ENCODE results near the gene TFPI.
"Not testable (repeated sequence)": the region's sequence is repeated elsewhere in the genome, so short reads cannot be mapped to it uniquely, and the experiment has no call there.

TFPI gene

DNA sequence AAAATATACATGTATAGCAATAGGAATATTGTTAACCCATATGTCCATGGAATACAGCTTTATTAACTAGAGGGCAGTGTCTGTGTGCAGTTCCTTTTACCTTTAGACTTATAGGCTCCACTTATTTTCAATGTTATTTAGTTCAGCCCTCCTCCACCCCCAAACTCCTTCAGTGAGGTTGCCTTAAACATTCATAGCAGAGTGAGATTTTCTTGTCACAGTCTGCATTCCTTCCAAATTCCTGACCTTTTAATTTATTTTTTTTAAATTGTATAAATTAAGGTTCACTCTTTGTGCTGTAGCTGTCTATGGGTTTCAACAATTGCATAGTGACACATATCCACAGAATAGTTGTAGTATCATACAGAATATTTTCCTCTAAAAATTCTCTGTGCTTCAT is 30.9 kb downstream of the TFPI start:
- H3K4me1 ChIP-seq (ENCODE audit: control insufficient read depth, insufficient read depth, low read depth, low read length): no peaks in the 10 kb centered on the region
- no peaks in the 10 kb centered on the region for H3K27me3 ChIP-seq (ENCODE audit: control insufficient read depth in 1 of 2, insufficient read depth in 1 of 2, low read length in 2 of 2)
- H3K18ac ChIP-seq (ENCODE audit: low read depth in 1 of 2, low read length in 2 of 2): no peak overlapping the region
- H3K79me1 ChIP-seq (replicated peaks; ENCODE audit: low read length, poor library complexity, severe bottlenecking): peaks cover 9% of the 10 kb centered on the region
- no peak overlapping the region for H2BK12ac ChIP-seq (ENCODE audit: low read length in 2 of 2)
- no peak overlapping the region for H2BK120ac ChIP-seq (ENCODE audit: low read depth, low read length)
- DNase-seq: no peak
- H3K4ac ChIP-seq (ENCODE audit: low read depth in 1 of 2, low read length in 2 of 2): no peak overlapping the region
- H3K4me2 ChIP-seq (ENCODE audit: low read length, poor library complexity, severe bottlenecking): no peak overlapping the region
- peaks cover under 1% of the 10 kb centered on the region for H3K9me3 ChIP-seq (ENCODE audit: control insufficient read depth, low read length)
- H4K91ac ChIP-seq (ENCODE audit: low read length): no peak overlapping the region
- H3K9ac ChIP-seq (ENCODE audit: low read length): no peak overlapping the region
- H2AFZ ChIP-seq (ENCODE audit: low read depth, low read length): no peak overlapping the region
- no peak overlapping the region for H3K23ac ChIP-seq (ENCODE audit: low read length in 2 of 2)
- no peak overlapping the region for H4K8ac ChIP-seq (ENCODE audit: low read length)
- no peak overlapping the region for H3K27ac ChIP-seq (ENCODE audit: low read length, poor library complexity, severe bottlenecking)
- H3K4me3 ChIP-seq (ENCODE audit: insufficient read depth in 1 of 2, low read depth in 1 of 2, low read length in 2 of 2): no peak overlapping the region
- H2BK15ac ChIP-seq (ENCODE audit: low read depth, poor library complexity, severe bottlenecking): no peak overlapping the region
- H3K36me3 ChIP-seq (ENCODE audit: control insufficient read depth in 1 of 2, insufficient read depth in 2 of 2, low read depth in 1 of 2, low read length in 2 of 2): peaks cover 16 to 38% of the 10 kb centered on the region in 2 experiments
- H2BK5ac ChIP-seq (ENCODE audit: low read depth, low read length, poor library complexity, severe bottlenecking): no peak overlapping the region
- no peak overlapping the region for H3K14ac ChIP-seq (ENCODE audit: low read length in 2 of 2)
- H2AK5ac ChIP-seq (ENCODE audit: low read length, severe bottlenecking): no peak overlapping the region

DNA sequence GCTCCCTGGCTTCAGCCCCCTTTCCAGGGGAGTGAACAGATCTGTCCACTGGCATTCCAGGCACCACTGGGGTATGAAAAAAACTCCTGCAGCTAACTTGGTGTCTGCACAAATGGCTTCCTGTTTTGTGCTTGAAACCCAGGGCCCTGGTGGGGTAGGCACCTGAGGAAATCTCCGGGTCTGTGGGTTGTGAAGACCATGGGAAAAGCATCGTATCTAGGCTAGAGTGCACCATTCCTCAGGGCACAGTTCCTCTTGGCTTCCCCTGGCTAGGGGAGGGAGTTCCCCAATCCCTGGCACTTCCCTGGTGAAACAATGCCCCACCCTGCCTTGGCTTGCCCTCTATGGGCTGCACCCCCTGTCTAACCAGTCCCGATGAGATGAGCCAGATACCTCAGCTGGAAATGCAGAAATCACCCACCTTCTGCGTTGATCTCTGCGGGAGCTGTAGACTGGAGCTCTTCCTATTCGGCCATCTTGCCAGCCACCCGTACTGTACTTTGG is 34.1 kb downstream of the TFPI start:
- Histone ChIP-seq H3K36me3 (ENCODE audit: control insufficient read depth in 1 of 2, insufficient read depth in 2 of 2, low read depth in 1 of 2, low read length in 2 of 2) (peaks cover 16 to 38% of the 10 kb centered on the region in 2 experiments), H3K4me1 (ENCODE audit: control insufficient read depth, insufficient read depth, low read depth, low read length) (no peaks in the 10 kb centered on the region), H2AK5ac (ENCODE audit: low read length, severe bottlenecking) (no peak overlapping the region), H2BK15ac (ENCODE audit: low read depth, poor library complexity, severe bottlenecking) (no peak overlapping the region), H3K9me3 (ENCODE audit: control insufficient read depth, low read length) (peaks cover 12% of the 10 kb centered on the region), H3K79me1 (replicated peaks; ENCODE audit: low read length, poor library complexity, severe bottlenecking) (peaks cover 10% of the 10 kb centered on the region), H2BK12ac (ENCODE audit: low read length in 2 of 2) (no peak overlapping the region), H3K4me3 (ENCODE audit: insufficient read depth in 1 of 2, low read depth in 1 of 2, low read length in 2 of 2) (no peak overlapping the region), H4K8ac (ENCODE audit: low read length) (peak overlapping the region; percentile 69), H2AFZ (ENCODE audit: low read depth, low read length) (no peak overlapping the region), H2BK120ac (ENCODE audit: low read depth, low read length) (no peak overlapping the region), H3K4ac (ENCODE audit: low read depth in 1 of 2, low read length in 2 of 2) (no peak overlapping the region), H3K27me3 (ENCODE audit: control insufficient read depth in 1 of 2, insufficient read depth in 1 of 2, low read length in 2 of 2) (no peaks in the 10 kb centered on the region), H3K4me2 (ENCODE audit: low read length, poor library complexity, severe bottlenecking) (no peak overlapping the region), H2BK5ac (ENCODE audit: low read depth, low read length, poor library complexity, severe bottlenecking) (no peak overlapping the region), H4K91ac (ENCODE audit: low read length) (no peak overlapping the region), H3K27ac (ENCODE audit: low read length, poor library complexity, severe bottlenecking) (no peak overlapping the region), H3K14ac (ENCODE audit: low read length in 2 of 2) (peak overlapping the region in 1 of 2 experiments; percentile 26), H3K23ac (ENCODE audit: low read length in 2 of 2) (peak overlapping the region in 1 of 2 experiments; percentile 89), H3K9ac (ENCODE audit: low read length) (no peak overlapping the region), H3K18ac (ENCODE audit: low read depth in 1 of 2, low read length in 2 of 2) (peak overlapping the region in 1 of 2 experiments; percentile 43)
- WGBS: 100% methylated on average over 5 of the region's 7 CpGs
- DNase-seq: no peak

DNA sequence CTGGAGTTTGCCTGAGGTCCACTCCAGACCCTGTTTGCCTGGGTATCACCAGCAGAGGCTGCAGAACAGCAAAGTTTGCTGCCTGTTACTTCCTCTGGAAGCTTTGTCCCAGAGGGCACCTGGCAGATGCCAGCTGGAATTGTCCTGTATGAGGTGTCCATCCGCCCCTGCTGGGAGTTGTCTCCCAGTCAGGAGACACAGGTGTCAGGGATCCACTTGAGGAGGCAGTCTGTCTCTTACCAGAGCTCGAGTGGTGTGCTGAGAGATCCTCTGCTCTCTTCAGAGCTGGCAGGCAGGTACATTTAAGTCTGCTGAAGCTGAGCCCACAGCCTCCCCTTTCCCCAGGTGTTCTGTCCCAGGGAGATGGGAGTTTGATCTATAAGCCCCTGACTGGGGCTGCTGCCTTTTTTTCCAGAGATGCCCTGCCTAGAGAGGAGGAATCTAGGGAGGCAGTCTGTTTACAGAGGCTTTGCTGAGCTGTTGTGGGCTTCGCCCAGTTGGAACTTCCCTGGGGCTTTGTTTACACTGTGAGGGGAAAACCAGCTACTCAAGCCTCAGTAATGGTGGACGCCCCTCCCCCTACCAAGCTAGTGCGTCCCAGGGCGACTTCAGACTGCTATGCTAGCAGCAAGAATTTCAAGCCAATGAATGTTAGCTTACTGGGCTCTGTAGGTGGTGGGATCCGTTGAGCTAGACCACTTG is 34.7 kb downstream of the TFPI start:
- H3K79me1 ChIP-seq (replicated peaks; ENCODE audit: low read length, poor library complexity, severe bottlenecking): peaks cover 12% of the 10 kb centered on the region
- no peaks in the 10 kb centered on the region for H3K4me1 ChIP-seq (ENCODE audit: control insufficient read depth, insufficient read depth, low read depth, low read length)
- no peak overlapping the region for H3K14ac ChIP-seq (ENCODE audit: low read length in 2 of 2)
- 90% methylated on average over 7 of the region's 7 CpGs for WGBS
- no peak overlapping the region for H3K27ac ChIP-seq (ENCODE audit: low read length, poor library complexity, severe bottlenecking)
- no peak overlapping the region for H2BK12ac ChIP-seq (ENCODE audit: low read length in 2 of 2)
- H2BK120ac ChIP-seq (ENCODE audit: low read depth, low read length): no peak overlapping the region
- peaks cover 16 to 38% of the 10 kb centered on the region in 2 experiments for H3K36me3 ChIP-seq (ENCODE audit: control insufficient read depth in 1 of 2, insufficient read depth in 2 of 2, low read depth in 1 of 2, low read length in 2 of 2)
- H2BK5ac ChIP-seq (ENCODE audit: low read depth, low read length, poor library complexity, severe bottlenecking): no peak overlapping the region
- no peak for DNase-seq
- H2BK15ac ChIP-seq (ENCODE audit: low read depth, poor library complexity, severe bottlenecking): no peak overlapping the region
- no peak overlapping the region for H3K9ac ChIP-seq (ENCODE audit: low read length)
- no peak overlapping the region for H3K4ac ChIP-seq (ENCODE audit: low read depth in 1 of 2, low read length in 2 of 2)
- no peak overlapping the region for H2AK5ac ChIP-seq (ENCODE audit: low read length, severe bottlenecking)
- peak overlapping the region in 1 of 2 experiments; percentile 54 for H3K18ac ChIP-seq (ENCODE audit: low read depth in 1 of 2, low read length in 2 of 2)
- no peak overlapping the region for H4K91ac ChIP-seq (ENCODE audit: low read length)
- no peak overlapping the region for H2AFZ ChIP-seq (ENCODE audit: low read depth, low read length)
- H3K9me3 ChIP-seq (ENCODE audit: control insufficient read depth, low read length): peaks cover 12% of the 10 kb centered on the region
- H3K27me3 ChIP-seq (ENCODE audit: control insufficient read depth in 1 of 2, insufficient read depth in 1 of 2, low read length in 2 of 2): no peaks in the 10 kb centered on the region
- H3K4me2 ChIP-seq (ENCODE audit: low read length, poor library complexity, severe bottlenecking): no peak overlapping the region
- H3K23ac ChIP-seq (ENCODE audit: low read length in 2 of 2): no peak overlapping the region
- no peak overlapping the region for H4K8ac ChIP-seq (ENCODE audit: low read length)
- H3K4me3 ChIP-seq (ENCODE audit: insufficient read depth in 1 of 2, low read depth in 1 of 2, low read length in 2 of 2): no peak overlapping the region

DNA sequence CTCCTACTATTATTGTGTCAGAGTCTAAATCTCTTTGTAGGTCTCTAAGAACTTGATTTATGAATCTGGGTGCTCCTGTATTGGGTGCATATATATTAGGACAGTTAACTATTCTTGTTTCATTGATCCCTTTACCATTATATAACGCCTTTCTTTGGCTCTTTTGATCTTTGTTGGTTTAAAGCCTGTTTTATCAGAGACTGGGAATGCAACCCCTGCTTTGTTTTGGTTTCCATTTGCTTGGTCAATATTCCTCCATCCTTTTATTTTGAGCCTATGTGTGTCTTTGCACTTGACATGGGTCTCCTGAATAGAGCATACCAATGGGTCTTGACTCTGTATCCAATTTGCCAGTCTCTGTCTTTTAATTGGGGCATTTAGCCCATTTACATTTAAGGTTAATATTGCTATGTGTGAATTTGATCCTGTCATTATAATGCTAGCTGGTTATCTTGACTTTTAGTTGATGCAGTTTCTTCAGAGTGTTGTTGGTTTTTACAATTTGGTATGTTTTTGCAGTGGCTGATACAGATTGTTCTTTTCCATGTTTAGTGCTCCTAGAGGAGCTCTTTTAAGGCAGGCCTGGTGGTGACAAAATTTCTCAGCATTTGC is 36.4 kb downstream of the TFPI start:
- H3K36me3 ChIP-seq (ENCODE audit: control insufficient read depth in 1 of 2, insufficient read depth in 2 of 2, low read depth in 1 of 2, low read length in 2 of 2): peaks cover 16 to 33% of the 10 kb centered on the region in 2 experiments
- not testable (repeated sequence) for H3K23ac ChIP-seq (ENCODE audit: low read length in 2 of 2); H4K8ac ChIP-seq (ENCODE audit: low read length); H3K4ac ChIP-seq (ENCODE audit: low read depth in 1 of 2, low read length in 2 of 2); H2AK5ac ChIP-seq (ENCODE audit: low read length, severe bottlenecking); H3K27me3 ChIP-seq (ENCODE audit: control insufficient read depth in 1 of 2, insufficient read depth in 1 of 2, low read length in 2 of 2); DNase-seq; H3K4me3 ChIP-seq (ENCODE audit: insufficient read depth in 1 of 2, low read depth in 1 of 2, low read length in 2 of 2); H3K14ac ChIP-seq (ENCODE audit: low read length in 2 of 2); H3K9ac ChIP-seq (ENCODE audit: low read length); H3K4me1 ChIP-seq (ENCODE audit: control insufficient read depth, insufficient read depth, low read depth, low read length); H4K91ac ChIP-seq (ENCODE audit: low read length); H2AFZ ChIP-seq (ENCODE audit: low read depth, low read length); H3K27ac ChIP-seq (ENCODE audit: low read length, poor library complexity, severe bottlenecking); H2BK12ac ChIP-seq (ENCODE audit: low read length in 2 of 2); H3K4me2 ChIP-seq (ENCODE audit: low read length, poor library complexity, severe bottlenecking); H3K18ac ChIP-seq (ENCODE audit: low read depth in 1 of 2, low read length in 2 of 2); H2BK120ac ChIP-seq (ENCODE audit: low read depth, low read length); H2BK5ac ChIP-seq (ENCODE audit: low read depth, low read length, poor library complexity, severe bottlenecking); H2BK15ac ChIP-seq (ENCODE audit: low read depth, poor library complexity, severe bottlenecking)
- H3K79me1 ChIP-seq (replicated peaks; ENCODE audit: low read length, poor library complexity, severe bottlenecking): peaks cover 12% of the 10 kb centered on the region
- WGBS: 86% methylated on average over 1 of the region's 1 CpG
- H3K9me3 ChIP-seq (ENCODE audit: control insufficient read depth, low read length): peaks cover 12% of the 10 kb centered on the region
